IgD-negative memory B cell (primary cell): Measurements from ENCODE around the gene DPH6. TPM values are rescaled to one million over a fixed set of nuclear protein-coding genes. Genes with fewer than 3 reads are reported as not detected.
"Not testable (repeated sequence)": the region's sequence is repeated elsewhere in the genome, so short reads cannot be mapped to it uniquely, and the experiment has no call there.

ENCODE experiments used
- H3K27ac Mint-ChIP-seq, 3 donors: one replicate each; pipeline ENCODE4 v1.8.0; 2020 to 2022; ENCODE audit warnings: mild to moderate bottlenecking in 3 of 3, mixed read lengths in 3 of 3, moderate library complexity in 1 of 3
- H3K27me3 Mint-ChIP-seq: one replicate; pipeline ENCODE4 v1.8.0; 2021; ENCODE audit warnings: mixed read lengths
- H3K36me3 Mint-ChIP-seq: one replicate; pipeline ENCODE4 v1.8.0; 2020; ENCODE audit warnings: mild to moderate bottlenecking, mixed read lengths
- H3K4me1 Mint-ChIP-seq, 3 donors: one replicate each; pipeline ENCODE4 v1.8.0; 2020 to 2022; ENCODE audit warnings: mixed read lengths in 3 of 3, mild to moderate bottlenecking in 1 of 3
- H3K4me3 Mint-ChIP-seq, 4 donors: one replicate each; pipeline ENCODE4 v1.8.0; 2020 to 2022; ENCODE audit warnings: mild to moderate bottlenecking in 4 of 4, mixed read lengths in 4 of 4, moderate library complexity in 3 of 4
- H3K9me3 Mint-ChIP-seq, 3 donors: one replicate each; pipeline ENCODE4 v1.8.0; 2020 to 2021; ENCODE audit warnings: mixed read lengths in 3 of 3, mild to moderate bottlenecking in 1 of 3
- polyA plus RNA-seq: library from polyadenylated mRNA; unstranded; fragments of 300-500 nt; fragmentation: Illumina TruSeq; gene quantifications from one replicate; pipeline ENCODE4 v1.2.3, GENCODE V29; 2021

Gene DPH6
- polyA plus RNA-seq, 1 donor from 2014 or later, result 19.5 TPM

DNA sequence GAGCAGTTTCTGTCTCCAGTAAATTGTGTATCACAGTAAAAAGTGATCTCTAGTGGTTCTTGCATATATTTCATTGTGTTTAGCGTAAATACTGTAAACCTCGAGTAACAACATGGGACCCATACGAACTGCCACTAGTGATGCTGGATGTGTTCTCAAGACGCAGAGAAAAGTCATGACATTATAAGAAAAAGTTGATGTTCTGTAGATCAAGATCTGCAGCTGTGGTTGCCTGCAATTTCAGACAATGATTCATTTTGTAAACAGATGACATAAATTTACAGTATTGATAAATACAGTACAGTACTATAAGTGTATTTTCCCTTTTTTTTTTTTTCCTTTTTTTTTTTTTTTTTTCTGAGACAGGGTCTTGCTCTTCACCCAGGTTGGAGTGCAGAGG, 100.1 kb downstream of the DPH6 start:
- peaks cover 9% of the 10 kb centered on the region for H3K36me3 Mint-ChIP-seq
- H3K27ac Mint-ChIP-seq, result no peak overlapping the region

DNA sequence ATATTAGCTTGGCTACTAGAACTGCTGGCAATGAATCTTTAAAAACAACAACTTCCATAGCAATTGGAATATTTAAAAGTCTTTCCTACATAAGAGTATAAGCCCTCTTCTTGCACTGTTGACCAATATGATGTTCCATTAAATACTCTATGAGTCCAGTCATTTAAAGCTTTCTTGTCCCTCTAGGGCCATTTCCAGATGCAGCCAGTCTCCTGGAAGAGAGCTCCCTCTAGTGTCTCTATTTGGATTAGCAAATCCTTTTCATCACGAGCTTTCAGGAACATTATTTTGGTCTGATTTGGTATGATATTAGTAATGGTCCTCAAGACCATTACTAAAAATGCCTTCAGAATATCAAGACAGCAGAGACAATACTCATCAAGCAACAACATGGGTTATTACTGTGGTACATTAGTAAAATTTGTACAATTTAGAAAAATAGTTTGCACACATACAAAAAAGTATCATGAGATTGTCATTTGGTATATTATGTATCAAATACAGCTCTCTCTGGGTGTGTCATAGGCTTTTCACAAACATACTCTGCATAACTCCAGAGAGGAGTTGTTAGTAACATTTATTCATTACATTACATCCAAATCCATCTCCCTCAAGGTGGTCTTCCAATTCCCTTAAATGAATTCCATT, 101.3 kb downstream of the DPH6 start:
- no peaks in the 10 kb centered on the region for H3K27me3 Mint-ChIP-seq
- no peak overlapping the region for H3K4me3 Mint-ChIP-seq
- H3K4me1 Mint-ChIP-seq, result no peaks in the 10 kb centered on the region
- peak overlapping the region in 1 of 3 donors; percentile 19 for H3K27ac Mint-ChIP-seq
- H3K9me3 Mint-ChIP-seq, result peaks cover 0 to 4% (median 0%) of the 10 kb centered on the region in 3 donors
- peaks cover 10% of the 10 kb centered on the region for H3K36me3 Mint-ChIP-seq

More for the DNA sequence above, 100.1 kb downstream of the DPH6 start:
- H3K4me1 Mint-ChIP-seq, result no peaks in the 10 kb centered on the region
- peaks cover 0 to 4% (median 0%) of the 10 kb centered on the region in 3 donors for H3K9me3 Mint-ChIP-seq
- H3K27me3 Mint-ChIP-seq, result no peaks in the 10 kb centered on the region
- H3K4me3 Mint-ChIP-seq, result no peak overlapping the region

DNA sequence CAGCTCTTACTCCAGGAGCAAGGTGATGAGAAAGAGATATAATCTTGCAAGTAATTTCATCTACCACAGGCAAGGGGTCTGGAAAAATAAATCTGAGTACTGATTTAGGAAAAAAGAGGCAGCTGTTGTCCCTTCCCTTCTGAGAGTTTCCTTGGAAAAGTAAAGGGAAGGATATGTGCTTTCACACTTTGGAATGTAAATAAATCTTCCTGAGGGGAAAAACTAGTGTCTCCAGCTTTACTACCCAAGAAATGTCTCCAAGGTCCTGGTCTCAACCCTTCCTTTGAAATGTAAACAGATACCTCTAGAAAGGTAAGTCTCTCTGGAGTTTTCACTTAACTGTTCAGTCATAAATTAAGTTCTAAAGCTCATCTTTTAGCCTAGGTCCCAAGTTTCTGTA, 102.6 kb downstream of the DPH6 start:
- Mint-ChIP-seq H3K4me1 (no peaks in the 10 kb centered on the region), H3K36me3 (peaks cover 13% of the 10 kb centered on the region), H3K4me3 (no peak overlapping the region), H3K9me3 (peaks cover 0 to 4% (median 0%) of the 10 kb centered on the region in 3 donors), H3K27me3 (no peaks in the 10 kb centered on the region), H3K27ac (no peak overlapping the region)

DNA sequence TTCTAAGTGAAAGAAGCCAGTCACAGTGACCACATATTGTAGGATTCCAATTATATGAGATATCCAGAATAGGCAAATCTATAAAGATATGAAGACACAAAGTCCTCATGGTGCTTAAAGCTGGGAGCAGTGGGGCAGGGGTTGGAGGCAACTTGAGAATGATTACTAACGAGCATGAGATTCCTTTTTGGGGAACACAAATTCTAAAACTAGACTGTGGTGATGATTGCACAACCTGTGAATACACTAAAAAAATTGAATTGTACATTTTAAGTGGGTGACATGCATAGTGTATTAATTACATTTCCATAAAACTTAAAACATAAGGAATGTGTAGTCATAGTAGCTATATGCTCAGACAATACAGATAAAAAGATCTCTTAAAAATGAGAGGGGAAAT, 103.2 kb downstream of the DPH6 start:
- H3K9me3 Mint-ChIP-seq, result peaks cover 0 to 4% (median 0%) of the 10 kb centered on the region in 3 donors
- H3K27ac Mint-ChIP-seq, result no peak overlapping the region
- H3K27me3 Mint-ChIP-seq, result no peaks in the 10 kb centered on the region
- H3K36me3 Mint-ChIP-seq, result peaks cover 14% of the 10 kb centered on the region
- no peaks in the 10 kb centered on the region for H3K4me1 Mint-ChIP-seq
- no peak overlapping the region for H3K4me3 Mint-ChIP-seq

DNA sequence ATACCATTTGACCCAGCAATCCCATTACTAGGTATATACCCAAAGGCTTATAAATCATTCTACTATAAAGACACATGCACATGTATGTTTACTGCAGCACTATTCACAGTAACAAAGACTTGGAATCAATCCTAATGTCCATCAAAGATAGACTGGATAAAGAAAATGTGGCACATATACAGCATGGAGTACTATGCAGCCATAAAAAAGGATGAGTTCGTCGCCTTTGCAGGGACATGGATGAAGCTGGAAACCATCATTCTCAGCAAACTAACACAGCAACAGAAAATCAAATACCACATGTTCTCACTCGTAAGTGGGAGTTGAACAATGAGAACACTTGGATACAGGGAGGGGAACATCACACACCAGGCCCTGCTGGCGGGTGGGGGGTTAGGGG, 104.7 kb downstream of the DPH6 start:
- not testable (repeated sequence) for H3K4me1 Mint-ChIP-seq, H3K27ac Mint-ChIP-seq, H3K4me3 Mint-ChIP-seq, H3K27me3 Mint-ChIP-seq, H3K9me3 Mint-ChIP-seq
- peaks cover 14% of the 10 kb centered on the region for H3K36me3 Mint-ChIP-seq

DNA sequence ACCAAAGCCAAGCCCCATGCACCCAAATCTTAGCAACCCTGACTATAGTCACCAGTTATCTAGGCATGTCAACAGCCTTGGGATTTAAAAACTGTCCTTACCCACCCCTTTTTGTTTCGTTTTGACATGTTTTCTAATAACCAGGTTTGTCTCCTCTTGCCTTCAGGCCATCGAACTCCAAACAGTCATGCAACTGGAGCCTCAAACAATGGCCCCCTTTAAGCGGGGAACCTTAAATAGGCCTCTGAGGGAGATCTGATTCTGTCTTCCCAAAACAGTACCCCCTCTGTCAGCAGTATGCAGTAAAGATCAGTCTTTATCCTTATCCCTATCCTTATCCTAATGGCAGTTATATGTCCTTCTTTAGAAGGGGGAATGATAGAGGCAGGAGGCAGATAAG, 105.7 kb downstream of the DPH6 start:
- Mint-ChIP-seq H3K27me3 (no peaks in the 10 kb centered on the region), H3K36me3 (peaks cover 17% of the 10 kb centered on the region), H3K27ac (no peak overlapping the region), H3K4me3 (no peak overlapping the region), H3K4me1 (no peaks in the 10 kb centered on the region), H3K9me3 (peaks cover 0 to 4% (median 0%) of the 10 kb centered on the region in 3 donors)

DNA sequence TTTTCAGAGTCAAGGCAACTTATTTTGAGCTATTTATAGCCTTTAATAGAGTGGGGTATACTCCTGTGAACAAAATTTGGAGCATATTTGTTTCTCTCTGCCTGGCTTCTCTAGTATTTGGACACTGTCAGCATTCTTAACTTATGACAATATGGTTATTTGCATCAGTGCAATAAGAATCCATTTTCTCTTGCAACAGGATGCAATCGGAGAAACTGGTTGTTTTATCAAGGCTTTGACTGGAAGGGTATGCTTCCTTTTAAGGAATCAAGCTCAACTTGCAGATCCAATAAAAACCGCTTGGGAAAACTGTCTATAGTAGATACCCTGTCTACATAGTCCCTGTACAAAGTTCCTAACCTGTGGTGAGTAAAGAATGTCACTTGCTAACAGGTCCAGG, 106.7 kb downstream of the DPH6 start:
- no peaks in the 10 kb centered on the region for H3K27me3 Mint-ChIP-seq
- H3K27ac Mint-ChIP-seq, result no peak overlapping the region
- peaks cover 0 to 4% (median 0%) of the 10 kb centered on the region in 3 donors for H3K9me3 Mint-ChIP-seq
- H3K4me1 Mint-ChIP-seq, result no peaks in the 10 kb centered on the region
- no peak overlapping the region for H3K4me3 Mint-ChIP-seq
- H3K36me3 Mint-ChIP-seq, result peaks cover 15% of the 10 kb centered on the region

DNA sequence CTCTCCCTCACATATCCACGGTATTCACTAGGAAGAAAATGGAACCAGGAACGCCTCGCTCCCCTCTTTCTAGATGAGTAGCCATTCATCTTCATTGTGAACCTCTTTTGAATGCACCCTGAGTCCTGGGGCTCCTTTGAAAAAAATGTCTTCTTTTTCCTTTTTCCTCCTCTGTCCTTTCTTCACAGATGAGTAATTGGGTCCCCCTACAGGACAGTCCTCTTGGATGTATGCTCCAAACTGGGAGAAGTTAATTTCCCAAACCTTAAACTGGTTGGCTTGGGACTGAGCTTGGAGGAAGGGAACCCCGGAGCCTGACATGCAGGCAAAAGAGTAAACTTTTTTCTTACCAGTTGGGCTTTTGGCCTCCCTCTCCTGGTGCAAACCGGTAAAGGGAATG, 108.8 kb downstream of the DPH6 start:
- Mint-ChIP-seq H3K36me3 (peaks cover 20% of the 10 kb centered on the region), H3K9me3 (peaks cover 0 to 4% (median 0%) of the 10 kb centered on the region in 3 donors), H3K27me3 (no peaks in the 10 kb centered on the region), H3K4me1 (no peaks in the 10 kb centered on the region), H3K4me3 (no peak overlapping the region), H3K27ac (no peak overlapping the region)

DNA sequence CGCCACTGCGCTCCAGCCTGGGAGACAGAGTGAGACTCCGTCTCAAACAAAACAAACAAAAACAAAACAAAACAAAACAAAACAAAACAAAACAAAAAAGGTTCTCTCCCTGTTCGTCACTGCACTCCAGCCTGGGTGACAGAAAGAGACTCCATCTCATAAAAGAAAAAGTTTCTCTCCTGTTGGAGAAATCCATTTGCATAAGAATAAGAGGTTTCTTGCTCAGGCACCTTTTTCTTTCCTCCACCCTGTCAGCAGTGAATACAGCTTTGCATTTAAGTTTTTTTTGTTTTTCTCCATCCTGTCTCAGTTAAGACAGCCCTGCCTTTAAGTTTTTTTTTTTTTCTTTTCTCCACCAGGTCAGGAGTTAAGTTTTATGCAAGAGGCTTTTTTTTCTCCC, 109.5 kb downstream of the DPH6 start:
- Mint-ChIP-seq H3K36me3 (peaks cover 16% of the 10 kb centered on the region), H3K27ac (no peak overlapping the region), H3K4me1 (no peaks in the 10 kb centered on the region), H3K9me3 (peaks cover 0 to 2% (median 0%) of the 10 kb centered on the region in 3 donors), H3K4me3 (no peak overlapping the region), H3K27me3 (no peaks in the 10 kb centered on the region)

DNA sequence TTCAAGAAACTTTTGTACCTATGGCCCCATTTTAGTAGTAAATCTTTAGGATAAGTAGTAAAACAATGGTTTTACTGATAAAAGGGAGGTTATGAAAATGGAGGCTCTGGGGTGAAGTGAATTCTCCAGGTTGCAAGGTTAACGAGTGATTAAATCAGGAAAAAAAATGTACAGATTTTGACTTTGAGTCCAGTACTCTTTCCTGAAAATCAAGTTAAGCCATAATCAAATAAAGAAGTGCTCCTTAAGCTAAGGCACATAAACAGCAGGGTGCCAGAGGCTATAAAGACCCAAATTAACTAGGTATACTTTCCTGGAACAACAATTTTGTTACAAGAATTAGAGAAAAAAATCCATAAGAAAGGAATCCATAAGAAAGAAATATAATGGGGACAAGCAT, 114.7 kb downstream of the DPH6 start:
- Mint-ChIP-seq H3K9me3 (peaks cover 0 to 2% (median 0%) of the 10 kb centered on the region in 3 donors), H3K36me3 (peaks cover 10% of the 10 kb centered on the region), H3K4me1 (no peaks in the 10 kb centered on the region), H3K27me3 (no peaks in the 10 kb centered on the region), H3K4me3 (no peak overlapping the region), H3K27ac (no peak overlapping the region)

DNA sequence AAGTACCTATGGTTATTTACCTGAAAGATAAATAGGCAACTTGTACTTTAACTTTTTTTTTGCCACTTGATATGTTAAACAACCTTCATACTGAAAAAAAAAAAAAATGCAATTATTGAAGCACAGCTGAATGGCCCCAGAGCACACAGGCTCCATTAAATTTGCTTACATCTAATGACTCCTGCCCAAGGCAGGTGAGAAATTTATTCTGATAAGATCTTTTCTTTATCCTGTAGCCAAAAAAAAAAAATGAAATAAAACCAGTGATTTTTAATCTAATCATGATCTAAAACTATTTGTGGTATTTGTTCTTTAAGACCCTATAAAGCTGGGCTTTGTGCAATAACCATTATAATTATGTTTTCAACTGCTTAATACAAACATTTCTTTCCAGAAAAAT, 115.7 kb downstream of the DPH6 start:
- H3K27me3 Mint-ChIP-seq, result no peaks in the 10 kb centered on the region
- peaks cover 0 to 2% (median 0%) of the 10 kb centered on the region in 3 donors for H3K9me3 Mint-ChIP-seq
- no peaks in the 10 kb centered on the region for H3K4me1 Mint-ChIP-seq
- H3K4me3 Mint-ChIP-seq, result no peak overlapping the region
- no peak overlapping the region for H3K27ac Mint-ChIP-seq
- peaks cover 6% of the 10 kb centered on the region for H3K36me3 Mint-ChIP-seq

DNA sequence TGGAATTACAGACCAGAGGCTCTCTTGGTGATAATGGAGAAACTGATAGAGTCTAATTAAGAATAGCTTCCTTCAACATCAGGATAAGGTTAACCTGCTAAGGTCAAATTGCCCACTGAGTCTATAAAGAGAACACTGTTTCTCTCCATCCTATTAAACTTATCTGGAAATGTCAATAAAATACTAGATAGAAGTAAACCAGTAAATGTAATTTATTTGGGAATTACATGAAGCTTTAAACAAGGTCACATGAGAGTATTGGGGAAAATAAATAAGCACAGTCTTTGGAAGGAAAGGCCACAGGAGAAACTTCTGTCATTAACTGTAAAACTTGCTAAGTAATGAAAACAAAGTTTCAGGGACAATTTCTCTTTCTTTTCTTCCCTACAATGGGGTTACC, 118.5 kb downstream of the DPH6 start:
- no peaks in the 10 kb centered on the region for H3K4me1 Mint-ChIP-seq
- no peak overlapping the region for H3K27ac Mint-ChIP-seq
- H3K27me3 Mint-ChIP-seq, result no peaks in the 10 kb centered on the region
- H3K9me3 Mint-ChIP-seq, result peaks cover 0 to 5% (median 3%) of the 10 kb centered on the region in 3 donors
- no peak overlapping the region for H3K4me3 Mint-ChIP-seq
- peaks cover 11% of the 10 kb centered on the region for H3K36me3 Mint-ChIP-seq

DNA sequence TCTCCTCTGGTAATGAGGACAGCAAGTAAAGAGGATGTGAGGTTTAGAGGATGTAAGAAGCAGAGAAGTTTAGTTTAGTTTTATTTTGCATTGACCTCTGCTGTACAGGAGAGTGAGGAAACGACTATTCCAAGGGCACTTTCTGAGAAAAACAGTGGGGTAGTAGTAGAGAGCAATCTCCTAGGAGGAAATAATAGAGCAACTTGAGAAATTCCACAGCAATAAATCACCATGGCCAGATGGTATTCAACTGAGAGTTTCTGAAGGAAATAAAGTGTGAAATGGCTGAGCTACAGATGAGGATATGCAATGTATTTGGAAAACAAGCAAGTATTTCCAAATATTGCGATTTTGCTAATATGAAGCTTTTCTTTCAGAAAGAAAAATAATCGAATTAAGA, 118.9 kb downstream of the DPH6 start:
- Mint-ChIP-seq H3K4me1 (no peaks in the 10 kb centered on the region), H3K27me3 (no peaks in the 10 kb centered on the region), H3K27ac (no peak overlapping the region), H3K4me3 (no peak overlapping the region), H3K36me3 (peaks cover 7% of the 10 kb centered on the region), H3K9me3 (peaks cover 0 to 5% (median 3%) of the 10 kb centered on the region in 3 donors)

DNA sequence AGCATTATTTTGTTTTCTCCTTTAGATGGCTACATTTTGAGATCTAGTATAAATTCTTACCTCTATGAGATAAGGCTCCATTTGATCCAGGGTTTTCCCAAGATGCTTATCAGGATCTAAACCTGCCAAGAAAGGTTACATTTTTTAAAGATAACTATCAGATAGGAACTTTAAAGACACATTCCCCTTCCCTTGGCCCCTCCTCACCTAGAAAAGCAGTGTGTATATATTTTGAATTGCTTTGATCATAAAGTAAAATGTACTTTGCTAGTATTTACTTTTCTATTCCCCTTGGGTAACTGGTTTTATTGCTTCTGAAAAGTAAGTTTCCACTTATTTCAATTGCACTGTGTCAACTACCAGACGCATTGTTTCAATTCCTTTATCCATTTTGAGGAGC, 135.2 kb downstream of the DPH6 start:
- H3K27me3 Mint-ChIP-seq, result no peaks in the 10 kb centered on the region
- H3K27ac Mint-ChIP-seq, result peak overlapping the region in 1 of 3 donors; percentile 14
- H3K4me1 Mint-ChIP-seq, result peaks cover 0 to 2% (median 1%) of the 10 kb centered on the region in 3 donors
- H3K36me3 Mint-ChIP-seq, result no peaks in the 10 kb centered on the region
- no peak overlapping the region for H3K4me3 Mint-ChIP-seq
- no peaks in the 10 kb centered on the region for H3K9me3 Mint-ChIP-seq

DNA sequence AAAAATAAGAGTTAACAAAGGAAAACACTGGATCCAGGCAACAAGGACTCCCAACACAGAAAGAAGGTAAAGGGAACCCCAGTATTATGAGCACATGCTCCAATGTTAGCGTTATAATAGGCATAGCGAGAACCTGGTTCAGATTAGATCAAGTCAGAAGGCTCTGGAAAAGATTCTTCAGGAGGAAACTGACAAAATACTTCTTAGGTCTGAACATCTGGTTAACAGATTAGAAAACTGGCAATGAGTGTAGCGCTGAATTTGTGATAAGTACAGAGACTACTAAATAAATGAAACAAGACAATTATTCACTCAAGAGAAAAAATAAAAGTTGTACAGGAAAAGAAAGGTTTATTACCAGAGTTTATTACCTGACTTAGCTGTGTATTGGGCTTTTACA, 146.1 kb downstream of the DPH6 start:
- H3K27ac Mint-ChIP-seq, result peak overlapping the region in 1 of 3 donors; percentile 8
- H3K4me3 Mint-ChIP-seq, result no peak overlapping the region
- peaks cover 0 to 1% (median 0%) of the 10 kb centered on the region in 3 donors for H3K4me1 Mint-ChIP-seq
- no peaks in the 10 kb centered on the region for H3K27me3 Mint-ChIP-seq
- peaks cover 7% of the 10 kb centered on the region for H3K36me3 Mint-ChIP-seq
- peaks cover 0 to 8% (median 0%) of the 10 kb centered on the region in 3 donors for H3K9me3 Mint-ChIP-seq

DNA sequence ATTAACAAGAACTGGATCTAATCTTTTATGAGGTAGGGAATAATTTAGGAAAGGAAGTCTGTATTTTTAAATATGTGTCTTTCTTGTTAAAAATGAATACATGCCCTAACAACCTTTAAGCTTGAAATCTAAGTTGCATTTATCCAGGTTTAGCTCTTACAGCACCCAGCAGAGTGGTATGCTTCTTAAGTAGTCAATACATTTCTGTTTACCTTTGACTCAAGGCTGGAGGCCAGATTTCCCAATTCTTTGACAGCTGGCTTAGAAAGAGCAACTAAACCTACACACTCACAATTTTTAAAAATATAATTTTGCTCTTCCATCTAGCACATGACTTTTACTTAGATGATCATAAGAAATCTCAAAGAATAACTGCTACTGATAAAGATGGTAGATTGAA, 148.9 kb downstream of the DPH6 start:
- H3K4me3 Mint-ChIP-seq, result no peak overlapping the region
- H3K36me3 Mint-ChIP-seq, result peaks cover 5% of the 10 kb centered on the region
- no peaks in the 10 kb centered on the region for H3K4me1 Mint-ChIP-seq
- H3K9me3 Mint-ChIP-seq, result peaks cover 0 to 5% (median 0%) of the 10 kb centered on the region in 3 donors
- H3K27ac Mint-ChIP-seq, result no peak overlapping the region
- no peaks in the 10 kb centered on the region for H3K27me3 Mint-ChIP-seq
